ENCODE data around the gene OVOL2. TPM values are rescaled to one million over a fixed set of nuclear protein-coding genes. Genes with fewer than 3 reads are reported as not detected.

The OVOL2 gene
- total RNA-seq = not detected in 2 replicates

GRCh38 chr20:18057101-18057993, at the start of gene OVOL2:
OVOL2 (minus strand) TSS chr20:18057916; CDS start chr20:18057634, 282 bp downstream.

Other genes with a start within 250 kb of the OVOL2 start
- 80.5 and 96.9 TPM in 2 replicates for gene SNX5, start 89.1 kb downstream of the OVOL2 start, total RNA-seq
- 7.6 and 13.8 TPM in 2 replicates for gene MGME1, start 88.9 kb downstream of the OVOL2 start, total RNA-seq
- gene KAT14, start 79.9 kb upstream of the OVOL2 start, total RNA-seq = 4.3 and 6.6 TPM in 2 replicates
- gene PET117, start 79.9 kb upstream of the OVOL2 start, total RNA-seq = 9.6 and 13.5 TPM in 2 replicates
- gene ZNF133, start 230.6 kb upstream of the OVOL2 start, total RNA-seq = 8.2 and 13.8 TPM in 2 replicates

All from myometrial cell (primary cell).